NCI-H524 (cell line): ENCODE results near the gene TTF2.
"Not testable (repeated sequence)": the region's sequence is repeated elsewhere in the genome, so short reads cannot be mapped to it uniquely, and the experiment has no call there.

ENCODE experiments used
- DNase-seq, 2 experiments: peaks; one replicate each; lab custom pipeline; 2025; lab: John Stamatoyannopoulos, UW

TTF2 gene

DNA sequence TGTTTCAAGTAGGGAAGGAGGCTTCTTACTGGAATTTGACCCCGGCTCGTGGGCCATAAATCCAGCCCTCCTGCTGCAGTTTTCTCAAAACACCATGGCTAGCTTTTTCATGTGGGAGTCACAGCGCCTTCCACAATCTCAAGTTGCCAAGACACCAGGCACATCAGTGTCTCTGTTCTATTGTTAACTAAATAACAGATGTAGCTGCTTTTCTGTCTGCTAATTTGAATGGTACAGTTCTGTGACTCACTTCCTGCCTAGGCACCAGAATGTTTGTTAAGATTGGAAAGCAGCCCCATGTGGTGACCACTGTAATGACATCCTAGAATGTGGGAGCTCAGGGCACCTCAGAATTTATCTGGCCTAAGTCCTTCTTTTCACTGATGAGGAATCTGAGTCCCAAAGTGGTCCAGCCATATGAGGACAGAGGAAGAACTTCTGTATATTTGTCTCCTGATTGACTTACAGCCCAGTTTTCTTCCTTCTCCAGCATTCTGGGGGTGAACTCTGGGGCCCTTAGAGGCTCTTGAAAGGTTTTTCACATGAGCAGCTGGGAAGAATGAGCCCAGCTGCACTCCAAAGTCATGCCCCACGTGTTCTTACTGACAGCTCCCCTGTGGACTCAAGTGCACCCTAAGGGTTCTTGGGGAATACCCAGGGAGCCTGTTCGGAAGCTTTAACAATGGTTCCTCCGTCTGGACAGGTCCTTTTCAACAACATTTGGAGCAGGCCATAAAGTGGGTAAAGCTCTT lies 33.9 kb downstream of the TTF2 start:
- peak; percentile 14 to 74 for DNase-seq

GRCh38 chr1:117094841-117095604 lies 34.9 kb downstream of the TTF2 start:
- DNase-seq: no peak

GRCh38 chr1:117096951-117097408 lies 36.9 kb downstream of the TTF2 start:
- DNase-seq: no peak

DNA sequence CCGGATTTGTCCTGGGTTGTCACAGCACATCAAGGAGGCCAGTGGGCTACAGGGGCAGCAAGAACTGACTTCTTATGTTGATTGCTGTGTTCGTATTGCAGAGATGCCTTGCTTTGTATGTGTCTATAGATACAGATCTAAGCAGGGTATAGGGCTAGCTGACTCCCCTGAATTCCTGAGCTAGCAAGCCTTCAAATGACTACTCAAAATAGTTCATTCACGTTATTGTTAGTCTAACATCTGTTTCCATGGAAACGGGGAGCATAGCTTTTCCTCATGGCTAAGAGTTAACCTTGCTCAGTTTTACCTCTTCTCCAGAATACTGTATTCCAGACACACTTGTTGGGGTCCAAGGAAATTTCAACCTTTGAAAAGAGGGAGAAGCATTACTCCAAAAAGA lies 37.3 kb downstream of the TTF2 start:
- no peak for DNase-seq

GRCh38 chr1:117098287-117098890 lies 38.3 kb downstream of the TTF2 start:
- DNase-seq: no peak

DNA sequence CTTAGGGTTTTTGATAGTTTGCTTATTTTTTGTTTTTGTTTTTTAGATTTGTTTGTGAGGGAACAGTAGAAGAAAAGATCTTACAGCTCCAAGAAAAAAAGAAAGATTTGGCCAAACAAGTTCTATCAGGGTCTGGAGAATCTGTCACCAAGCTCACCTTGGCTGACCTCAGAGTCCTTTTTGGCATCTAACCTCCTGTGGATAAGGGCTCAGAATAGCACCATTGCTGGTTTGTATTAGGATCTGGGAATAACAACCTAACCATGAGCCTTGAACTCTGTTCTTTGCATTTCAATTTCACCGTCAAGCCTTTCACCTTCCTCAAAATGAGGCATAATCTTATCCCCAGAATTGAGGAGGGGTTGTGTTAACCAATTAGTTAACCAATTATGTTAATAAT lies 41.2 kb downstream of the TTF2 start:
- DNase-seq: no peak

DNA sequence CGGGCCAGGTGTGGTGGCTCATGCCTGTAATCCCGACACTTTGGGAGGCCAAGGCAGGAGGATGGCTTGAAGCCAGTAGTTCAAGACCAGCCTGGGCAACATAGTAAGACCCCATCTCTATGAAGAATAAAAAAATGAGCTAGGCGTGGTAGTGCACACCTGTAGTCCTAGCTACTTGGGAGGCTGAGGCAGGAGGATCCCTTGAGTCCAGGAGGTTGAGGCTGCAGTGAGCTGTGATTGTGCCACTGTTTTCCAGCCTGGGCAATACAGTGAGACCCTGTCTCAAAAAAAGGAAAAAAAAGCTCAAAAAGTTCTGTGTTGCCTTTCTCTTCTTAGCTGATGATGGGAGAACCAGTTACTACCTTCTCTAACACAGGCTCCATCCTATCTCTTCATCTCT lies 41.7 kb downstream of the TTF2 start:
- DNase-seq: not testable (repeated sequence)

DNA sequence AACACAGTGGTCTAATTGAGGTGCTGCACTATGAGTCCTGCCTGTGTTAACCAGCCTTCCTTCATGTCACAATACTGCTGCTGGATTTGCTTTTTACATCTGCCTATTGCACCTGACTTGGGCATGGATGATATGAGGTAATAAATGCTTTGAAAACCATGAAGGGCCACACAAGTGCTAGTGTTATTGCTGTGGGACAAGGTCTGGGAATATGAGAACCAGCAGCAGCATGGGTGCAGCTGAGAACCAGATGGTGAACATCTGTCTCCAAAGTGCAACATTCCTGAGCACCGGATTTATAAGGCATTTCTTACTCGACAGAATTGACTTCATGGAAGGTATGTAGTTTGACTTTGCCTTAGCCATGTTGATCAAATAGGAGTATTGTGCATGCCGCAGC lies 44.9 kb downstream of the TTF2 start:
- DNase-seq: no peak

DNA sequence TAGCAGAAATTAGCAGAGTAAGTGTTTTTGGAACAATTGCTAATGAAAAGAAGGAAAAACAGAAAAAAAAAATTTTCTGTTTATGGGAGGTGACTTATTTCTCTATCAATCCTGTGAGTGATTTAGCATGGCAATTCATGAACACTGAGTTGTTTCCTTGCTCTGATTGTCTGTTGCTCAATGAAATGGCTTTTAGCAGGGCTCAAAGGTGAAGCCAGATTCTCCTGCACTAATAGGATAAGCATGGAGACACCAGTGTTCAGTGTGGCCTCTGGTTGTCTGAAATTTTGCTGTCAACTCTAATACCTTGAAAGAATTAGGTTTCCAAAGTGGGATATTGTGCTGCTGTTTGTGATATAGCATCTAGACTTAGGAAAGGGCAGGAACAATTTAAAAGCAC lies 45.6 kb downstream of the TTF2 start:
- no peak for DNase-seq

DNA sequence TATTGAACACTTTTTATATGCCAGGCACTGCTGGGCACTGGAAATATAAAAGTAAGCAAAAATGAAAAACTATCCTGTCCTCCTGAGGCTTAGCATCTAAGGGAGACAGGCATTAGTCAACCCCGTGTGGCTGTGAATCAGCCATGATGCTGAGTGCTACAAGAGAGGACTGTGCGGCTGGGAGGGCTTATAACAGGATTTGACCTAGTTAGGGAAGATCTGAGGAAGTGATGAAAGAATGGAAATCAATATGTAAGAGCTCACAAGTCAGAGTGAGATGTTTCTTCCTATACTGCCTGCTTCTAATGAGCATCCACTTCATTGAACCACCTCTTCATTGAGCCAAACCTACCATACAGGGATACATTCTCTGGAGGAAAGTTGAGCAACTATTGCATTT lies 46.4 kb downstream of the TTF2 start:
- no peak for DNase-seq

- DNase-seq: no peak
These were observed 47.2 kb downstream of the TTF2 start for GRCh38 chr1:117107364-117107763.

DNA sequence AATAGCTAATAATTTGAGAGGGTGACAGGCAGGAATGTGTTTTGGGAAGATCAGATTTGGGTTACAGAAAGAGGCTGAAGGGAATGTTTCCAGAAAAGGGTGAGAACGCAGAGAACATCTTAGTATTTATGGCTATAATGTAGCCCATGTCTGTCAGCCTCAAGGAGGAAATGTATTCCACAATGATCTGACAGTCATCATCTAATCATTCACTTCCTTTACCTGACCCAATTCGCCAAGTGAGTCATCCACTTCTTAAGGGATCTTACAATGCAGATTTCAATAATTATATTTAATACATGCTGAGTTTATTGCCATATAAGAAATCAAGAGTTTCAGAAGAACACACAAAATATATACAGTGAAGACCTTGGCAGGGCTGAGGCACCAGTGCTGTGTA lies 50.6 kb downstream of the TTF2 start:
- DNase-seq: no peak

DNA sequence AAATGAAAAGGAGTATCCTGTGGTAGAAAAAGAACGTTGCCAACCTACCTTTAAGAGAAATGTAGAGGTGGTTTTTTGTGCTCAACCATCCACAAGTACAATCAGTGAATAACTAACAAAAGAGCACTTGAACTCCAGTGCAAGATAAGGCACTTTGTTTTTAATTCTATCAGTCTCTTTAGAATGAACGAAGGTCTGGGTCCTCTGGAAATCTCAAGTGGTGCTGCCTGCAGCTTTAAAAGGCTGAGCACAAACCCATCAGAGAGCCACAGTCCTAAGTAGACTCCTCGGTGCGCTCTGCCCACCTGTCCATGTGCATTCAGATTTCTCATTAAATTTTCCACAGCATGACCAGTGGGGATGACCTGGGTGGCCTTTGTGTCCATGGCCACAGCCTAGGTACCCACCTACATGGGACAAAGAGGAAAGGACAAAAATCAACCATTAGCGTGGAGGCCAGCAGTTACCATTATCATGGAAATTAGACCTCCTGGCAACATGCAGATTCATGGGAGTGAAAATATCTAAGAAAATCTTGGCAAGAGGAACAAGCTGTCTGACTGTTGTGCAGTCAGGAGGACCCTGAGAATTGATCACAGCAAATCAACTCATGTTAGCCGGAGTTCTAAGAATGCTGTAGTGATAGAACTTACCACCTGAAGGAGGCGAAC lies 52.1 kb downstream of the TTF2 start:
- DNase-seq: no peak

DNA sequence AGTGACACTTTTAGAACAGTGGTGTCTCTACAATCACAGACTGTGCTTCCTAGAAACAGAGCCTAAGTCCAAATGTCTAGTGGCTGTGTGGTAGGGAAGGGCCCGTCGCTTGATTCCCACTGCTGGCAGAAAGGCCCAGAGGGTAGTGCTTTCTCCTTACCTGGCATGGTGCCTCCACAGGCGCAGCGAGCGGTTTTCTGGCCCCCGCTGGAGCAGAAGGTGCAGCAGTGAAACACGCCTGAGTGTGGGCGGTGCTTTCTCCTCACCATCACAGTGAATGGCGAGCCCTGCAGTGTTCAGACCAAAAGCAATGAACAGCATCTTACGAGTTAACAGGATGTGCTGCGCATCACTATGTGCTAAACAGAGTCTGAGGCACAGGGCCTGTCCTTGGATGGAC lies 53.1 kb downstream of the TTF2 start:
- no peak for DNase-seq

GRCh38 chr1:117114877-117115276 lies 54.8 kb downstream of the TTF2 start:
- peak in 1 of 2 experiments; percentile 5 for DNase-seq

- DNase-seq: no peak
These were observed 56.1 kb downstream of the TTF2 start for GRCh38 chr1:117116090-117116783.

DNA sequence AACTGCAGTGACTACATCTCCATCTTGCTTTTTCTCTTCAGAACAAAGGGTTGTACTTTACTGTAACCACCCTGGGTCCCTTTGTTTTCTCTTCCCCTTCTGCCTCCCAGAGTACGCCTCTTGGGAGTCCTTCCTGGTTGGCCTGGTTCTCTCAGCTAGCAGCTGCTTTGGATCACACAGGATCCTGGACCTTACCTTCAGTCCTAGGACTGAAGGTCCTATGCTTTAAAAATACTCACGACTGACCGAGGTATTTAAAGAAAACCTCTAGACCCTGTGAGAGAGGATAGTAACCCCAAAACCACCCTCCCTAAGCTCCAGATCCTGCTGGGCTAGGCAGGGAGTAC lies 56.6 kb downstream of the TTF2 start:
- DNase-seq: no peak

DNA sequence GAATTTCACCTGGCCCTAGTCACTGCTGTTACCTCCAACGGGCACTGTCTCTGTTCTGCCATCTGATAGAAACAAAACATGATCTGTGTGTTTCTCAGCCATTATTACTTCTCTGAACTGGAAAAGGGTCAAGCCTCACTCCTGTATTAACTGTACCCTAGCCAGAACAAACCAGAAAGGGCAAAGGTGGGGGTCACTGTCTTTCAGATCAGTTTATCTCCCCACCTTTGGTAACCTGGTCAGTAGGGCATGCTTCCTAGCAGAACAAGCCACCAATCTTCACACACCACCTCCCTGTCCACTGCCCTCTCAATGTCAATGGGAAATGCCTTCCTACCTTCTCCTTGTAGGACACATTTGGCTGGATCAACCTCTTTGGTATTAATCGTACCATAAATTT lies 57.6 kb downstream of the TTF2 start:
- no peak for DNase-seq

- DNase-seq: no peak
These were observed 58.0 kb downstream of the TTF2 start for GRCh38 chr1:117118137-117118536.

DNA sequence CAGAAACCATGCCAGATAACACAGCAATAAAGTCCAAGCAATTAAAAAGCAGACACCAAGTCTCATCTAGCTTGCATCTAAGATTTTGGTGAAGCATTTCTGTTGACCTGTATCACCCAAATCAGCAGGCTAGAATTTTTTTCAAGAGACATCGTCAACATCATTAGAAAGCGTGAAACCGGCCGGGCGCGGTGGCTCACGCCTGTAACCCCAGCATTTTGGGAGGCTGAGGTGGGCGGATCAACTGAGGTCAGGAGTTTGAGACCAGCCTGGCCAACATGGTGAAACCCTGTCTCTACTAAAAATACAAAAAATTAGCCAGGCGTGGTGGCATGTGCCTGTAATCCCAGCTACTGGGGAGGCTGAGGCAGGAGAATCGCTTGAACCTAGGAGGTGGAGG lies 59.0 kb downstream of the TTF2 start:
- DNase-seq: not testable (repeated sequence)

- peak in 1 of 2 experiments; percentile 62 for DNase-seq
These were observed 60.9 kb downstream of the TTF2 start for GRCh38 chr1:117120774-117121588.
